HG02885 (cell line): ENCODE measurements around the gene P2RX7.
A peak's percentile ranks its signal among the peaks of the same experiment; 100 is the strongest.
"Not testable (repeated sequence)": the region's sequence is repeated elsewhere in the genome, so short reads cannot be mapped to it uniquely, and the experiment has no call there.

Experiments
- ATAC-seq: cut with Tn5 transposase; IDR thresholded peaks from one replicate; pipeline ENCODE4 v1.9.1; 2021; ENCODE audit warnings: mild to moderate bottlenecking; ENCODE audit not compliant: unreplicated experiment, poor library complexity

The P2RX7 gene

GRCh38 chr12:121223292-121224285, 90.9 kb downstream of the P2RX7 start:
- no peak for ATAC-seq

DNA sequence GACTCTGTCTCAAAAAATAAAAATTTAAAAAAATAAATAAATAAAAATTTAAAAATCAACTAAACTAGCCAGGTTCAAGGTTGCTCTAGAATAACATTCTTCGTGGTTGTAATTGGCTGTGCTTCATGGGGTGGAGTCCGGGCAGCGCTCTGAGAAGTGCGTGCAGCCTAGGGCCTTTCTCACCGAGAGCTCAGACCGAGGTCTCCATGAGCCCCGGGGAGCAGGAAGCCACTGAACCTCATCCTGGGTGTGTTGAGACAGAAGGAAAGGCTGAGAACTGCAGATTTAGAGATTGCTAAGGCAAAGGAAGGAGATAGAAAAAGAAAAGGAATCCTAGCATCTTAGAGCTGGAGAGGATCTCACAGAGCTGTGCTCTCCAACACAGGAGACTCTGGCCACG, 91.9 kb downstream of the P2RX7 start:
- ATAC-seq, result no peak

- ATAC-seq, result no peak
Measured at GRCh38 chr12:121226399-121226798, 93.7 kb downstream of the P2RX7 start.

- not testable (repeated sequence) for ATAC-seq
Measured at GRCh38 chr12:121226871-121227270, 94.2 kb downstream of the P2RX7 start.

DNA sequence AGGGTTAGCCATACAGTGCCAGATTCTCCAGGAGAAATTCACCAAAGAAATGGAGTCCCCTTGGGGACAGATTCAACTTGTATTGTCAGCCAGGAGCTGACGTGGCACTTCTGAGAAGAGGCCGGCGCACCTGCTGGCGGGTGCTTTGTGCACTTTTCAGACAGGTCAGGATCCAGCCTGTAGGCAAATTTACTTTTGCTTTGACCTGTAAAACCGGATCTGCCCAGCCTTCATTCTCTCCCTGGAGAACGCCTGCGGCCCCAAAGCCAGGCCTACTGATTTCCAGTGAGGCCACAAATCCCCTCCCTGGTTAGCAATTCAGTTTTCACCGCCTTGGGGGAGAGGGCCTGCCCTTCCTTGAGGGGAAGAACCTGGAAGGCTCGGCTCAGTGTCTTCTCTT, 94.6 kb downstream of the P2RX7 start:
- peak; percentile 70 for ATAC-seq

GRCh38 chr12:121228919-121229665, 96.4 kb downstream of the P2RX7 start:
- no peak for ATAC-seq

GRCh38 chr12:121229826-121230537, 97.3 kb downstream of the P2RX7 start:
- not testable (repeated sequence) for ATAC-seq

DNA sequence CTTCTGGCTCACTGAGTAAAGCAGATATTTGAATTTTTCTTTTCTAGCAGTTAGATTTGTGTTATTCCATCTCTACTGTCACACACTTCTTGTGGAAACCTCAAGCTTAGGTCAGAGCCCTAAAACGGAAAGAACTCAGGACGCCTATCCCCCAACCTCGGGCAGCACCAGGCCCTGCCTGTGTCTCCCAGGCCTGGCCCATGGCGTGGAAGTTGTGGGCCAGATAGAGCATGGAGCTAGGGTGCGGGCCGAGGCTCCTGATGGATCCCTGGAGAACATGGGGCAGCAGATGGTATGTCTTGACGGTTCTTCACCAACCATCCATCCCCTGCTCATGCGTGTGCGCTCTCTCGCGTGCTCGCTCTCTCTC, 97.8 kb downstream of the P2RX7 start:
- ATAC-seq, result no peak

GRCh38 chr12:121232163-121232562, 99.5 kb downstream of the P2RX7 start:
- no peak for ATAC-seq

DNA sequence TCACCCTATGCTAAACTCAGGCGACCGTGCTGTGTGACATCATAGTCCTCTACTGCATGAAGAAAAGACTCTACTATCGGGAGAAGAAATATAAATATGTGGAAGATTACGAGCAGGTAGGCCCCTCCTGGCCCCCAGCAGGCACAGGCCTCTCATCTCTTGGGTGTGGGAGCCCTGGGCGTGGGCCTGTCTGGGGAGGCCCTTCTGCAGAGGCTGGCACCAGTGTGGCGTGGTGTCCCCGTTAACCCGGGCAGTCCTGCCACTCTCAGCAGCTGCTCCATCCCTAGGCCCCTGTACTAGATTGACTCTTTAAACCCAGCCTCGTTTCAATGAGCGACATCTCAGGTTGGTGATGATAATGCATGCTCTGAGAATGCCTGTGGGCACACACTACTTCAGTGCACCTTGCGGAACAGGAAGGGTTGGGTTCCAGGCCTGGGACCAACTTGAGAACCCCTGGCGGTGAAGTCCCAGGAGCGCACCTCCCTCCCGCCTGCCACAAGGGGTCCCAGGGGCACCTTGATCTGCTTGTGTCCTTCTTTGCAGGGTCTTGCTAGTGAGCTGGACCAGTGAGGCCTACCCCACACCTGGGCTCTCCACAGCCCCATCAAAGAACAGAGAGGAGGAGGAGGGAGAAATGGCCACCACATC, 100.4 kb downstream of the P2RX7 start:
- no peak for ATAC-seq

GRCh38 chr12:121233628-121234020, 100.9 kb downstream of the P2RX7 start:
- no peak for ATAC-seq

DNA sequence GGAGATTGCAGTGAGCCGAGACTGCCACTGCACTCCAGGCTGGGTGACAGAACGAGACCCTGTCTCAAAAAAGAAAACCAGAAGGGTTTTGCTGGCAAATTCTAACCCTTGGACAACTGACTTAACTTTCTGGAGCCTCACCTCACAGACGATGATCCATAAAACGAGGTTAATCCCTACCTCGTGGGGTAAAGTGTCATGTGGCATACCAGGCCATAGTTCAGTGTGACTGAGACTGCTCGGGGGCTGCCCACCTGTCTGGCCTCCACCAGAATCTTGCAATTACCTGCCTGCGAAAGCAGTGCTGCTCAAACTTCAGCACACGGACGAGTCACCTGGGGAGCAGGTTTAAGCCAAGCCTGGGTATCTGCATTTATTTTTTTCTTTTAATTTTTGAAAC, 104.1 kb downstream of the P2RX7 start:
- no peak for ATAC-seq

DNA sequence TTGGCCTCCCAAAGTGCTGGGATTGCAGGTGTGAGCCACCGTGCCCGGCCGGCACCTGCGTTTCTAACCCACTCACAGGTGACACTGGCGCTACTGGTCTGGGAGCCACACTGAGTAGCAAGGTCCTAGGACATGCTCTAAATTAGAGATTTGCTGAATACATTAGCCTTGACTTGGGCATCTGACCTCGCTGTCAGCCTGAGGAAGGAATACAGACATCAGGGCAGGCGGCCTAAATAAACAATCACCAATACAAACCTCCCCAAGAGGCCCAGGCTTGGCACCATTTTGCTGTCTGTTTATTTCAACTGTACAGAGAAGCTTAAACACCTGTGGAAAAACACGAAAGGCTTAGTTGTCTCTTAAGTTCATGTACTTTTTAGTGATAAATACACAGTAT, 104.7 kb downstream of the P2RX7 start:
- no peak for ATAC-seq
